Endodermal cell (in vitro differentiated cells): ENCODE data around the gene ZNF672. TPM values are rescaled to one million over a fixed set of nuclear protein-coding genes. Genes with fewer than 3 reads are reported as not detected.

Experiments
- DNase-seq: peaks from one replicate; pipeline ENCODE4 v3.0.0-alpha.2; 2017
- H3K27ac ChIP-seq: 2 replicates; pipeline ENCODE4 v1.5.1; 2013; ENCODE audit warnings: mild to moderate bottlenecking, low read depth, low read length, moderate library complexity
- H3K27me3 ChIP-seq: 2 replicates; pipeline ENCODE4 v1.6.1; 2013; ENCODE audit warnings: mild to moderate bottlenecking, low read length, moderate library complexity; ENCODE audit not compliant: insufficient read depth, control insufficient read depth, poor library complexity, severe bottlenecking
- H3K36me3 ChIP-seq: 2 replicates; pipeline ENCODE4 v1.7.0; 2013; ENCODE audit warnings: mild to moderate bottlenecking, low read length, moderate library complexity; ENCODE audit not compliant: control insufficient read depth, insufficient read depth
- H3K4me1 ChIP-seq: one replicate; pipeline ENCODE4 v1.7.0; 2013; ENCODE audit warnings: low read length; ENCODE audit not compliant: control insufficient read depth, insufficient read depth
- H3K4me3 ChIP-seq: 2 replicates; pipeline ENCODE4 v1.5.1; 2013; ENCODE audit warnings: mild to moderate bottlenecking, low read length, moderate library complexity
- H3K9ac ChIP-seq: 2 replicates; pipeline ENCODE4 v1.6.1; 2013; ENCODE audit warnings: mild to moderate bottlenecking, low read length, moderate library complexity; ENCODE audit not compliant: poor library complexity, severe bottlenecking; ENCODE audit errors: extremely low read depth
- H3K9me3 ChIP-seq: 2 replicates; pipeline ENCODE4 v1.6.1; 2013; ENCODE audit warnings: mild to moderate bottlenecking, low read length, moderate library complexity; ENCODE audit not compliant: control insufficient read depth
- H3K27ac Mint-ChIP-seq: 2 replicates; pipeline ENCODE4 v1.8.0; 2020; ENCODE audit warnings: mixed read lengths
- H3K27me3 Mint-ChIP-seq: 2 replicates; pipeline ENCODE4 v1.8.0; 2021; ENCODE audit warnings: mild to moderate bottlenecking, mixed read lengths; ENCODE audit not compliant: insufficient read depth
- H3K36me3 Mint-ChIP-seq: 2 replicates; pipeline ENCODE4 v1.8.0; 2020; ENCODE audit warnings: low read depth, mixed read lengths
- H3K4me1 Mint-ChIP-seq: 2 replicates; pipeline ENCODE4 v1.8.0; 2020; ENCODE audit warnings: mixed read lengths
- H3K4me3 Mint-ChIP-seq: 2 replicates; pipeline ENCODE4 v1.8.0; 2020; ENCODE audit warnings: mild to moderate bottlenecking, moderate library complexity, mixed read lengths
- H3K9me3 Mint-ChIP-seq: 2 replicates; pipeline ENCODE4 v1.8.0; 2020; ENCODE audit warnings: mild to moderate bottlenecking, mixed read lengths
- WGBS, 2 experiments: methylation state at CpG; one replicate each; pipeline versions ENCODE4 v1.1.5 to v1.1.7; 2013; ENCODE audit warnings: missing lambda C conversion rate in 2 of 2, mixed read lengths in 1 of 2; ENCODE audit not compliant: insufficient coverage in 1 of 2, insufficient read length in 1 of 2; 5-methylcytosine and 5-hydroxymethylcytosine counted together
- total RNA-seq, 2 donors: library from RNA; stranded (reverse); fragmentation: NEBNext Ultra II Directional in 1 of 2; extraction: Animal tissue kit (Norgen Biotek cat#: 25700) in 1 of 2; gene quantifications; 2 replicates in 1 of 2; 3 replicates in 1 of 2; pipeline ENCODE4 v1.2.1, GENCODE V29; 2021
- TF ChIP-seq, protein P1 (sequence below): fragments of 200-600 bp; sonication (generic); conservative IDR thresholded peaks from 2 replicates; pipeline ENCODE4 v1.5.0; 2021; ENCODE audit warnings: antibody characterized with exemption, mild to moderate bottlenecking

Gene ZNF672
- total RNA-seq, 2 donors from 2014 or later: 33.6 to 40.5 TPM

DNA sequence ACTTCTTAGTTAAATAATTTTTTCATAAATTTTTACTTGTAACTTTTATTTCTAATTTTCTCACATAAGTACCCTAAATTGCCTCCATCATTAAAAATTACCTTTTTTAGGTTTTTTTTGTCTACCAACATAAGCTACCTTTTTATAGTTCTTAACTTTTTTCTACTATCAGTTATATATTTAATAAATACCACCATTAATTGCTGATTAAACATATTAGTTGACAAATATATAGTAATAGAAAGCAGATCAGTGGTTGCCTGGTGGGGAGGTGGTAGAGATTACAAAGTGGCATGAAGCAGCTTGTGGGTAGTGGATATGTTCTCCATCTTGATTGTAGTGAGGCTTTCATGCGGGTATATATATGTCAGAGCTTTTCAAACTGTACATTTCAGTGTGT lies 6.2 kb upstream of the ZNF672 start:
- Histone ChIP-seq H3K9ac (no peak overlapping the region), H3K9me3 (no peaks in the 10 kb centered on the region), H3K27ac (no peak overlapping the region), H3K4me3 (no peak overlapping the region), H3K27me3 (peaks cover 16% of the 10 kb centered on the region), H3K4me1 (no peaks in the 10 kb centered on the region), H3K36me3 (no peaks in the 10 kb centered on the region)
- TF ChIP-seq, protein P1, sequence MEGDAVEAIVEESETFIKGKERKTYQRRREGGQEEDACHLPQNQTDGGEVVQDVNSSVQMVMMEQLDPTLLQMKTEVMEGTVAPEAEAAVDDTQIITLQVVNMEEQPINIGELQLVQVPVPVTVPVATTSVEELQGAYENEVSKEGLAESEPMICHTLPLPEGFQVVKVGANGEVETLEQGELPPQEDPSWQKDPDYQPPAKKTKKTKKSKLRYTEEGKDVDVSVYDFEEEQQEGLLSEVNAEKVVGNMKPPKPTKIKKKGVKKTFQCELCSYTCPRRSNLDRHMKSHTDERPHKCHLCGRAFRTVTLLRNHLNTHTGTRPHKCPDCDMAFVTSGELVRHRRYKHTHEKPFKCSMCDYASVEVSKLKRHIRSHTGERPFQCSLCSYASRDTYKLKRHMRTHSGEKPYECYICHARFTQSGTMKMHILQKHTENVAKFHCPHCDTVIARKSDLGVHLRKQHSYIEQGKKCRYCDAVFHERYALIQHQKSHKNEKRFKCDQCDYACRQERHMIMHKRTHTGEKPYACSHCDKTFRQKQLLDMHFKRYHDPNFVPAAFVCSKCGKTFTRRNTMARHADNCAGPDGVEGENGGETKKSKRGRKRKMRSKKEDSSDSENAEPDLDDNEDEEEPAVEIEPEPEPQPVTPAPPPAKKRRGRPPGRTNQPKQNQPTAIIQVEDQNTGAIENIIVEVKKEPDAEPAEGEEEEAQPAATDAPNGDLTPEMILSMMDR: no peak
- Mint-ChIP-seq H3K4me1 (peaks cover under 1% of the 10 kb centered on the region), H3K27ac (no peak overlapping the region), H3K36me3 (no peaks in the 10 kb centered on the region), H3K9me3 (peaks cover 11% of the 10 kb centered on the region), H3K4me3 (no peak overlapping the region), H3K27me3 (peaks cover 2% of the 10 kb centered on the region)
- 100% methylated on average over 1 of the region's 1 CpG; no CpG with 5 or more reads in 1 of the 2 experiments for WGBS, 2 experiments
- no peak for DNase-seq

DNA sequence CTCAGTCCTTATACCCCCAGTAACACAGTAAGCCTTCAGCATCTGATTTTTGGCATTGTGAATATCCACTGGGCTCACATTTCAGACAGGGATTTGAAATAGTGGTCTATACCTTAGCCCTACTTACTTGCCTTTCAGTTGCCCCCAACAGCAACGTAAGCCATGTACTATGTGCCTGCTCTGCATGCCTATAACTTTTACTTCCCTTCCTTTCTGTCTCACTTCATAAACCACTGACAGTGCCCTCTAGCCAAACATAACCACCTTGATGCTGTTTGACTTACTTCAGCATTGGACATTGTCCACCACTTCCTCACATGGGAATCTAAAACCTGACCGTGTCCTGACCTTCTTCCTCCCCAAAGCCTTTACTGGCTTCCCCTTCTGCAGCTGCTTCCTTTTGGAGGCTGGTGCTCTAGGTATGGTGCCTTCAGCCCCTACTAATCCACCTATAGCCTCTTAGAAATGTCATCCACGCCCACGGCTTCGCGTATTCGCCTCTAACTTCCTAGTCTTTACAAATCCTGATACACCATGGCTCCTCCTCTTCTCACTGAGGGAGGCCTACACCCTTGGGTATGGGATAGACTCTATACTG lies 3.6 kb upstream of the ZNF672 start:
- Histone ChIP-seq H3K27ac (no peak overlapping the region), H3K4me3 (no peak overlapping the region), H3K36me3 (no peaks in the 10 kb centered on the region), H3K9me3 (no peaks in the 10 kb centered on the region), H3K9ac (no peak overlapping the region), H3K27me3 (peaks cover 16% of the 10 kb centered on the region), H3K4me1 (no peaks in the 10 kb centered on the region)
- peaks cover 11% of the 10 kb centered on the region for H3K9me3 Mint-ChIP-seq
- H3K27me3 Mint-ChIP-seq: peaks cover 2% of the 10 kb centered on the region
- no peaks in the 10 kb centered on the region for H3K36me3 Mint-ChIP-seq
- no peak overlapping the region for H3K4me3 Mint-ChIP-seq
- TF ChIP-seq, protein P1: no peak
- H3K27ac Mint-ChIP-seq: no peak overlapping the region
- peak; percentile 22 for DNase-seq
- peaks cover 4% of the 10 kb centered on the region for H3K4me1 Mint-ChIP-seq
- WGBS, 2 experiments: 80 to 81% methylated on average over 2 to 7 of the region's 7 CpGs

DNA sequence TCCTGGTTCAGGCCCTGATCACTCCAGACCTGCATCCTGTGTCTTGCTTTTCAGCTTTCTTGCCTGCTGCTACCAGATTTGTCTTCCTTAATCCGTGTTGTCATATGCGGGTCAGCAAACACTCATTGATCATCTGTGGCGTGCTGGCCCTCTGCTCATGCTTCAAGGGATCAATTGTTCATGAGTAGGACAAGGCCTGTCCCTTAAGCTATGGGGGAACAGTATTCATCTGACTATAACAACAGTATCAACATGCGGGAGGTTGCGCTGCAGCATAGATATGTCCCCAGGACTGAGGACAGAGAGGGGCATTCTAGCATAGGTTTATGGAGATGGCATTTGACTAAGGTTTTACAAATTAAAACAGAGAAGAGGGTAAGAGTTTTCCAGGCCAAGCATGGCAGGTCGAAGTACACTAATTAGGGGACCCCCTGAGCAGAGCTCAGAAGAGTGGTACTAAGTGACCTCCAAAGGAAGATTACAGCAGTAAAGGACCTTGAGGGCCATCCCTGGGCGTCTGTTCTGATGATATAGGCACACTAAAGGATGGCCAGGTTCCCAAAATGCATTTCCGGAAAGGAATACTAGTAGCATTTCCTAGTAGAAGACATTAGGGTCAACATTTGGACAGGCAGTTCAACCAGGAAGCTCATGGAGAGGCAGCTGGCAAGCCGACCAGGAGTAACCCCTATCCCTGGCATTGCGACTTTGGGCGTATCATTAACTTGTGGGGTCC lies 811 bp upstream of the ZNF672 start:
- Mint-ChIP-seq H3K4me1 (peaks cover 5% of the 10 kb centered on the region), H3K36me3 (no peaks in the 10 kb centered on the region), H3K4me3 (no peak overlapping the region), H3K27me3 (peaks cover 2% of the 10 kb centered on the region), H3K9me3 (no peaks in the 10 kb centered on the region), H3K27ac (peak overlapping the region; percentile 82)
- Histone ChIP-seq H3K27me3 (peaks cover 16% of the 10 kb centered on the region), H3K4me3 (peak overlapping the region; percentile 87), H3K27ac (peak overlapping the region; percentile 29), H3K36me3 (no peaks in the 10 kb centered on the region), H3K9me3 (no peaks in the 10 kb centered on the region), H3K4me1 (no peaks in the 10 kb centered on the region), H3K9ac (peak overlapping the region; percentile 60)
- TF ChIP-seq, protein P1: no peak
- DNase-seq: no peak
- 64 to 78% methylated on average over 8 to 11 of the region's 11 CpGs for WGBS, 2 experiments
